Heart left ventricle (tissue), 16 donors: ENCODE data around the gene CCL18. TPM values are rescaled to one million over a fixed set of nuclear protein-coding genes. Genes with fewer than 3 reads are reported as not detected.

Experiments used
- ATAC-seq, 4 donors: fragments of 200-7000 bp; cut with Tn5 transposase; one replicate each; pipeline ENCODE4 v1.9.1; 2020 to 2022; ENCODE audit warnings: moderate library complexity in 4 of 4, mild to moderate bottlenecking in 3 of 4, moderate number of reproducible peaks in 1 of 4
- DNase-seq, 5 donors: peaks; one replicate each; pipeline ENCODE4 v3.0.0-alpha.2; 2020
- H3K27ac ChIP-seq, 12 donors: fragments of 200-600 bp; sonication (generic) in 4 of 12; one replicate each; pipeline versions ENCODE4 v1.5.0 to v1.8.0; 2016 to 2022; ENCODE audit warnings: mild to moderate bottlenecking in 2 of 12
- H3K27me3 ChIP-seq, 9 donors: fragments of 200-600 bp; sonication (generic) in 2 of 9; one replicate each; pipeline versions ENCODE4 v1.5.1 to v1.8.0; 2016 to 2022; ENCODE audit warnings: mild to moderate bottlenecking in 3 of 9
- H3K36me3 ChIP-seq, 9 donors: fragments of 200-600 bp; sonication (generic) in 2 of 9; one replicate each; pipeline versions ENCODE4 v1.5.0 to v1.8.0; 2018 to 2022; ENCODE audit warnings: mild to moderate bottlenecking in 2 of 9
- H3K4me1 ChIP-seq, 12 donors: fragments of 200-600 bp; sonication (generic) in 4 of 12; one replicate each; pipeline versions ENCODE4 v1.5.0 to v1.8.0; 2016 to 2022; ENCODE audit warnings: mild to moderate bottlenecking in 3 of 12
- H3K4me3 ChIP-seq, 12 donors: fragments of 200-600 bp; sonication (generic) in 4 of 12; one replicate each; pipeline versions ENCODE4 v1.5.0 to v1.8.0; 2017 to 2022; ENCODE audit warnings: mild to moderate bottlenecking in 9 of 12, moderate library complexity in 4 of 12
- H3K9me3 ChIP-seq, 12 donors: fragments of 200-600 bp; sonication (generic) in 4 of 12; one replicate each; pipeline versions ENCODE4 v1.5.0 to v1.8.0; 2016 to 2022; ENCODE audit warnings: mild to moderate bottlenecking in 1 of 12
- CTCF ChIP-seq, 12 donors: fragments of 200-600 bp; sonication (generic) in 4 of 12; IDR thresholded peaks; one replicate each; pipeline versions ENCODE4 v1.5.0 to v1.8.0; 2018 to 2022; ENCODE audit warnings: antibody characterized with exemption in 12 of 12, mild to moderate bottlenecking in 5 of 12
- POLR2A ChIP-seq, 2 donors: fragments of 450-650 bp; IDR thresholded peaks; one replicate each; pipeline ENCODE4 v1.6.1; 2017; ENCODE audit warnings: antibody characterized with exemption in 2 of 2, mild to moderate bottlenecking in 2 of 2, moderate library complexity in 2 of 2
- WGBS, 4 donors: extraction: QIAGEN DNeasy Blood & Tissue Kit in 2 of 4; methylation state at CpG; one replicate each; pipeline versions ENCODE4 v1.1.5 to v1.1.7; 2013 to 2018; 5-methylcytosine and 5-hydroxymethylcytosine counted together
- intact Hi-C, 10 donors: fragments of 100-400 bp; cut with DNase I; formaldehyde crosslinking; loops; one replicate each; pipeline versions ENCODE4 v1.11.1 to v1.14.2; 2022
- polyA plus RNA-seq, 2 donors: library from polyadenylated mRNA; stranded (reverse); fragments of 200-250 nt; gene quantifications; one replicate each; pipeline ENCODE4 v1.2.3, GENCODE V29; 2013
- total RNA-seq, 9 donors: library from RNA; depleted of rRNA in 2 of 9; stranded (reverse); fragments of >200 nt in 2 of 9; fragmentation: NEBNext Ultra II Directional in 3 of 9; extraction: Animal tissue kit (Norgen Biotek cat#: 25700) in 3 of 9; gene quantifications; one replicate each; pipeline versions ENCODE4 v1.1.0 to v1.2.4, GENCODE V29; 2016 to 2023
- donor health status: ischemic (EF 13 %, LVEDD 7.1; RV severe dilation, severe dysfunction).
- donor health status: healthy with polysubstance abuse.
- donor health status: DM: no; HTN: yes; CAD: no.
- donor health status: DM: no; HTN: no; CAD: no.
- donor health status: ischemic (EF 25% LVEDD 6.9; RV normal size, moderate dysfunction).
- donor health status: ischemic (EF 25% LVEDD 5.7; RV mildly dilated, moderate dysfunction).
- donor health status: healthy.
- donor health status: DM: yes; HTN: yes; CAD: no.
- donor health status: ischemic (EF 35%, LVEDD 5.7; RV mildly dilated, moderate dysfunction).
- donor health status: nonischemic (EF 11% LVEDD 7.7; RV severe dilation, severe dysfunction).
- donor health status: DM: yes; HTN: yes; CAD: no.
- donor health status: PGD.
- donor health status: ischemic (EF 29% LVEDD 5.4; RV normal size, mild dysfunction).
- donor health status: nonischemic (EF 23%, LVEDD 6.1; RV moderate dilation, normal function).

The CCL18 gene
- total and polyA plus RNA-seq, 11 donors: 0.30 to 31.9 (median 2.5) TPM

- no peak for TF ChIP-seq CTCF (IDR thresholded peaks at IDR 0.05)
- TF ChIP-seq POLR2A (IDR thresholded peaks at IDR 0.05): no peak
- Histone ChIP-seq H3K36me3 (no peaks in the 10 kb centered on the region), H3K27me3 (peaks cover 0 to 2% (median 0%) of the 10 kb centered on the region in 9 donors), H3K9me3 (peaks cover 0 to 5% (median 0%) of the 10 kb centered on the region in 12 donors), H3K4me3 (peak within 1 kb of the TSS in 1 of 12 donors; percentile 8), H3K4me1 (peaks cover 0 to 13% (median 0%) of the 10 kb centered on the region in 12 donors), H3K27ac (peak within 1 kb of the TSS in 1 of 12 donors; percentile 25)
- 35 to 42% (median 40%) methylated on average over 5 to 6 of the region's 6 CpGs for WGBS, 4 donors
- ATAC-seq (peak in 2 of 4 donors; percentile 22 to 51), DNase-seq (no peak)
- intact Hi-C loops: no loop called here
Measured at GRCh38 chr17:36017799-36018198, 46.3 kb upstream of the CCL18 start, which contains the start of gene CCL23. CCL23 (minus strand) TSS chr17:36017972; CDS start chr17:36017897, 75 bp downstream.

DNA sequence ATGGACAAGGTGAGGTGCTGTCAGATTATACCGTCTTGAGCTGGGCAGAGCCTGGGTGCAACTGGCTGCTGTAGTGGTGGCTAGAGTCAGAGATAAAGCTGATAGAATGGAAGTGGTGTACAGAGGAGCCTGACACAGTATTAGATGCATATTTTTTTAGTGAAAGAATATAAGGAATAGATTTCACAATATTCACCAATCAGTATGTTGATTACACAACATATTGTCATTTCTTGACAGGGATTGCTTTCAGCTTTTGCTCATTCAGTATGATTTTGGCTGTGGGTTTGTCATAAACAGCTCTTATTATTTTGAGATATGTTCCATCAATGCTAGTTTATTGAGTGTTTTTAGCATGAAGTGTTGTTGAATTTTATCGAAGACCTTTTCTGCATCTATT is 44.6 kb upstream of the CCL18 start:
- Histone ChIP-seq H3K27me3 (peaks cover 0 to 8% (median 0%) of the 10 kb centered on the region in 9 donors), H3K9me3 (peaks cover 0 to 5% (median 0%) of the 10 kb centered on the region in 12 donors), H3K4me3 (no peak overlapping the region), H3K27ac (no peak overlapping the region), H3K4me1 (peaks cover 0 to 13% (median 0%) of the 10 kb centered on the region in 12 donors), H3K36me3 (no peaks in the 10 kb centered on the region)
- DNase-seq (no peak), ATAC-seq (no peak)
- intact Hi-C loops: no loop called here
- TF ChIP-seq CTCF (IDR thresholded peaks at IDR 0.05): no peak
- WGBS, 4 donors: 87 to 91% (median 89%) methylated on average over 2 of the region's 2 CpGs

DNA sequence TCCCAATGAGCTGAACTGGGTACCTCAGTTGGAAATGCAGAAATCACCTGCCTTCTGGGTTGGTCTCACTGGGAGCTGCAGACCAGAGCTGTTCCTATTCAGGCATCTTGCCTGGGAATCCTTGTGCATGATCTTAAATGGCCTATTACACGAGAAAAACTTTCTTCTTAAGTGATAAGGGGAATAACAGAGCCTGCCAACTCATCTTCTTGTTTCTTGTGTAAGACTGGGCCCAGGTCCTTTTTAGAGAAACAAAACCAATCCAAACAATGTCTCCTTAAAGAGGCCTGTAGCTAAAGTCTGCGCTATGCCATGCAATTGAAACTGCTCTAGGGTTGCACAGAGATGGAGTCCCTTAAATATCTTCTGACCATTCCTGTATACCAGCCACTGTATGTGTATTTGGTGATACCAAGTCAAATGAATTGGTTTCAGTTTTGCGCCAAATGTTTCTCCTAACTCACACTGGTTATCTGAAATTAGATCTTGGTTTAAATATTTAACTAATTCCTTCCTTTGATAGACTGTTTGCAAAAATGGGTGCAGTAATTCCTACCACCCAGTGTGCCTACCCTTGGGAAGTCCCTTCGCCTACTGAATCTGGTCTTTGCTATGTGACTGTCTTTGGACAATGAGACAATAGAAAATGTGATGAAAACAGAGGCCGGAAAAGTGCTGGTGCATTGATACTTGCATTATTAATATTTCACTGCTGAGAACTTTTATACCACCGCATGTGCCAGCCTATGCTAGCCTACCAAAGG is 39.8 kb upstream of the CCL18 start:
- intact Hi-C loops: loop anchor here in 1 of 10 donors (5.0 kb wide), 1 partner anchor 48 kb away; no protein-coding TSS in a partner anchor
- Histone ChIP-seq H3K4me1 (no peaks in the 10 kb centered on the region), H3K36me3 (no peaks in the 10 kb centered on the region), H3K27ac (no peak overlapping the region), H3K9me3 (peaks cover 0 to 4% (median 0%) of the 10 kb centered on the region in 12 donors), H3K27me3 (peaks cover 0 to 16% (median 0%) of the 10 kb centered on the region in 9 donors), H3K4me3 (no peak overlapping the region)
- no peak for ATAC-seq
- no peak for DNase-seq
- no peak for TF ChIP-seq POLR2A (IDR thresholded peaks at IDR 0.05)
- TF ChIP-seq CTCF (IDR thresholded peaks at IDR 0.05): no peak
- 83 to 93% (median 88%) methylated on average over 6 of the region's 6 CpGs for WGBS, 4 donors

DNA sequence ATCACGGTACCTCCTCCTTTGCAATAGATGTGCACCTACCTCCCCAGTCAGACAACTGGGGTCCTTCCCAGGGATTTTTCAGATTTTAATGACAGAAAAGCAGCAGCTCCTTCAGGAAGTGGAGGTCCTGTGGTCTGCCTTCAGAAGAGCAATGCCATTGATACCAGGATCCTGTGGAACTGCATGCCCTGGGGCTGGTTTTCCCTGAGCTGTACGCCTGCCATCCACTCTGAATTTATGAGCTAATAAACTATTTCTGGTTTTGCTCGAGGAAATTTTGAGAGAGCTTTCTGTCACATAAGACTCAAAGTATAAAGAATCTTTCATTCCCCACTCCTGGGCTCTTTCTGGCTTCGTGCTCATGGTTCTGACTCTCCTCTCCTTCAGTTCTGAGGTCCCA is 36.3 kb upstream of the CCL18 start:
- 49 to 80% (median 67%) methylated on average over 4 of the region's 4 CpGs for WGBS, 4 donors
- Histone ChIP-seq H3K9me3 (peaks cover 0 to 2% (median 0%) of the 10 kb centered on the region in 12 donors), H3K4me1 (no peaks in the 10 kb centered on the region), H3K27me3 (peaks cover 0 to 16% (median 0%) of the 10 kb centered on the region in 9 donors), H3K4me3 (no peak overlapping the region), H3K27ac (no peak overlapping the region), H3K36me3 (no peaks in the 10 kb centered on the region)
- no peak for ATAC-seq
- DNase-seq: no peak
- intact Hi-C loops: no loop called here
- TF ChIP-seq POLR2A (IDR thresholded peaks at IDR 0.05): no peak
- no peak for TF ChIP-seq CTCF (IDR thresholded peaks at IDR 0.05)
